NCI-H82 (cell line): ENCODE data around the gene TSPAN3.
A peak's percentile ranks its signal among the peaks of the same experiment; 100 is the strongest.

ENCODE experiments used
- DNase-seq: peaks from one replicate; lab custom pipeline; 2025; lab: John Stamatoyannopoulos, UW

The TSPAN3 gene

GRCh38 chr15:77053709-77054108 is 17.2 kb downstream of the TSPAN3 start:
- no peak for DNase-seq

- no peak for DNase-seq
These were observed 18.4 kb downstream of the TSPAN3 start for GRCh38 chr15:77052556-77052955.

- DNase-seq: no peak
These were observed 22.6 kb downstream of the TSPAN3 start for GRCh38 chr15:77048135-77048876.

- DNase-seq: no peak
These were observed 24.1 kb downstream of the TSPAN3 start for GRCh38 chr15:77046704-77047412.

- no peak for DNase-seq
These were observed 24.9 kb downstream of the TSPAN3 start for GRCh38 chr15:77045985-77046384.

- no peak for DNase-seq
These were observed 26.5 kb downstream of the TSPAN3 start for GRCh38 chr15:77044228-77045042.

GRCh38 chr15:77042955-77043920 is 27.7 kb downstream of the TSPAN3 start:
- DNase-seq: no peak

- no peak for DNase-seq
These were observed 28.5 kb downstream of the TSPAN3 start for GRCh38 chr15:77042245-77042919.

- no peak for DNase-seq
These were observed 30.2 kb downstream of the TSPAN3 start for GRCh38 chr15:77040673-77041072.

GRCh38 chr15:77039848-77040247 is 31.1 kb downstream of the TSPAN3 start:
- DNase-seq: no peak

GRCh38 chr15:77039217-77039533 is 31.7 kb downstream of the TSPAN3 start:
- DNase-seq: no peak

GRCh38 chr15:77038312-77039216 is 32.3 kb downstream of the TSPAN3 start:
- DNase-seq: no peak

- no peak for DNase-seq
These were observed 33.3 kb downstream of the TSPAN3 start for GRCh38 chr15:77037388-77038209.

GRCh38 chr15:77036537-77037387 is 34.1 kb downstream of the TSPAN3 start:
- DNase-seq: no peak

GRCh38 chr15:77035999-77036471 is 34.9 kb downstream of the TSPAN3 start:
- no peak for DNase-seq

GRCh38 chr15:77035584-77035983 is 35.3 kb downstream of the TSPAN3 start:
- no peak for DNase-seq

GRCh38 chr15:77034695-77035489 is 36.0 kb downstream of the TSPAN3 start:
- peak; percentile 44 for DNase-seq
